ENCODE results near the gene DRC3. TPM values are rescaled to one million over a fixed set of nuclear protein-coding genes. Genes with fewer than 3 reads are reported as not detected.

Gene DRC3
- total RNA-seq, 1 donor from 2014 or later: 0.43 TPM

DNA sequence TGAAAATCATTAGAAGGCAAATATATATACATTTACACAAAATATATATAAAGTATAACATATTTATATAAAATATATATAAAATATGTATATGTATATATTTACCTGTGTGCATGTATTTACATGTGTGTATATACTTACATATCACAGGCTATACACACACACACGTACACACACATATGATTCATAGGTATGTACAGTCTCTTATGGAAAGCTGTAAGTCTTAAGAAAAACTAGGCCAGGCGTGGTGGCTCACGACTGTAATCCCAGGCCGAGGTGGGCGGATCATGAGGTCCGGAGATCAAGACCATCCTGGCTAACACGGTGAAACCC, 15.1 kb upstream of the DRC3 start:
- Histone ChIP-seq H3K4me2 (ENCODE audit: low read length) (peak overlapping the region; percentile 79), H3K4me3 (ENCODE audit: insufficient read depth, low read depth, low read length) (no peak overlapping the region), H4K20me1 (ENCODE audit: insufficient read depth, low read length) (peaks cover 4% of the 10 kb centered on the region), H3K4me1 (ENCODE audit: insufficient read depth, low read length) (peaks cover 27% of the 10 kb centered on the region), H3K9ac (ENCODE audit: low read length) (peak overlapping the region; percentile 40), H3K36me3 (ENCODE audit: insufficient read depth, low read length) (no peaks in the 10 kb centered on the region), H3K27me3 (ENCODE audit: insufficient read depth, low read length) (no peaks in the 10 kb centered on the region), H2AFZ (ENCODE audit: low read depth, low read length) (no peak overlapping the region), H3K9me3 (ENCODE audit: insufficient read depth, low read depth, low read length) (no peaks in the 10 kb centered on the region), H3K27ac (ENCODE audit: low read depth, low read length) (peak overlapping the region; percentile 89), H3K79me2 (ENCODE audit: insufficient read depth, low read length) (peaks cover 71% of the 10 kb centered on the region)
- peaks cover 32% of the 10 kb centered on the region for H3K4me1 Mint-ChIP-seq (ENCODE audit: low read depth, unreplicated experiment)
- peaks cover 4% of the 10 kb centered on the region for H3K9me3 Mint-ChIP-seq (ENCODE audit: unreplicated experiment)
- peaks cover 13% of the 10 kb centered on the region for H3K36me3 Mint-ChIP-seq (ENCODE audit: low read depth, unreplicated experiment)
- TF ChIP-seq EZH2 (IDR thresholded peaks at IDR 0.05; ENCODE audit: insufficient read depth, low read length): no peak
- TF ChIP-seq, protein P1, sequence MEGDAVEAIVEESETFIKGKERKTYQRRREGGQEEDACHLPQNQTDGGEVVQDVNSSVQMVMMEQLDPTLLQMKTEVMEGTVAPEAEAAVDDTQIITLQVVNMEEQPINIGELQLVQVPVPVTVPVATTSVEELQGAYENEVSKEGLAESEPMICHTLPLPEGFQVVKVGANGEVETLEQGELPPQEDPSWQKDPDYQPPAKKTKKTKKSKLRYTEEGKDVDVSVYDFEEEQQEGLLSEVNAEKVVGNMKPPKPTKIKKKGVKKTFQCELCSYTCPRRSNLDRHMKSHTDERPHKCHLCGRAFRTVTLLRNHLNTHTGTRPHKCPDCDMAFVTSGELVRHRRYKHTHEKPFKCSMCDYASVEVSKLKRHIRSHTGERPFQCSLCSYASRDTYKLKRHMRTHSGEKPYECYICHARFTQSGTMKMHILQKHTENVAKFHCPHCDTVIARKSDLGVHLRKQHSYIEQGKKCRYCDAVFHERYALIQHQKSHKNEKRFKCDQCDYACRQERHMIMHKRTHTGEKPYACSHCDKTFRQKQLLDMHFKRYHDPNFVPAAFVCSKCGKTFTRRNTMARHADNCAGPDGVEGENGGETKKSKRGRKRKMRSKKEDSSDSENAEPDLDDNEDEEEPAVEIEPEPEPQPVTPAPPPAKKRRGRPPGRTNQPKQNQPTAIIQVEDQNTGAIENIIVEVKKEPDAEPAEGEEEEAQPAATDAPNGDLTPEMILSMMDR (IDR thresholded peaks at IDR 0.05; ENCODE audit: insufficient read depth, low read depth, low read length): no peak
- peak overlapping the region; percentile 88 for H3K27ac Mint-ChIP-seq (ENCODE audit: unreplicated experiment)
- no peak for DNase-seq (ENCODE audit: low read depth)
- H3K4me3 Mint-ChIP-seq (ENCODE audit: unreplicated experiment): no peak overlapping the region
- no peak for FAIRE-seq
- H3K27me3 Mint-ChIP-seq (ENCODE audit: low read depth, unreplicated experiment): no peaks in the 10 kb centered on the region

DNA sequence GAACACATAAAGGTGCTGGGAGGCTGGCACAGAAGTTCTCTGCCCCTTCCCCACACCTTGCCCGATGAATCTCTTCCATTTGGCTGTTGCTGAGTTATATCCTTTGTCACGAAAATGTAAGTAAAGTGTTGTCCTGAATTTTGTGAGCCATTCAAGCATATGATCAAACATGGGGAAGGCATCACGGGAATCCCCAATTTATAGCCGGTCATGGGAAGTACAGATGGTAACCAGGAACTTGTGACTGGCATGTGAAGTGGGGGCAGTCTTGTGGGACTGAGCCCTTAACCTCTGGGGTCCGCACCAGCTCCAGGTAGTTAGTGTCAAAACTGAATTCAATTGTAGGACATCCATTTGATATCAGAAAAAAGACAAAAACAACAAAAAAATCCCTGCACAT, 13.7 kb upstream of the DRC3 start:
- Mint-ChIP-seq H3K27ac (ENCODE audit: unreplicated experiment) (peak overlapping the region; percentile 88), H3K4me3 (ENCODE audit: unreplicated experiment) (peak overlapping the region; percentile 70), H3K4me1 (ENCODE audit: low read depth, unreplicated experiment) (peaks cover 38% of the 10 kb centered on the region), H3K36me3 (ENCODE audit: low read depth, unreplicated experiment) (peaks cover 13% of the 10 kb centered on the region), H3K27me3 (ENCODE audit: low read depth, unreplicated experiment) (no peaks in the 10 kb centered on the region), H3K9me3 (ENCODE audit: unreplicated experiment) (peaks cover 4% of the 10 kb centered on the region)
- TF ChIP-seq, protein P1 (IDR thresholded peaks at IDR 0.05; ENCODE audit: insufficient read depth, low read depth, low read length): no peak
- no peak for TF ChIP-seq EZH2 (IDR thresholded peaks at IDR 0.05; ENCODE audit: insufficient read depth, low read length)
- H3K4me1 ChIP-seq (ENCODE audit: insufficient read depth, low read length): peaks cover 27% of the 10 kb centered on the region
- DNase-seq (ENCODE audit: low read depth) (no peak), FAIRE-seq (no peak)
- peak overlapping the region; percentile 89 for H3K27ac ChIP-seq (ENCODE audit: low read depth, low read length)
- peaks cover 9% of the 10 kb centered on the region for H4K20me1 ChIP-seq (ENCODE audit: insufficient read depth, low read length)
- no peaks in the 10 kb centered on the region for H3K36me3 ChIP-seq (ENCODE audit: insufficient read depth, low read length)
- H2AFZ ChIP-seq (ENCODE audit: low read depth, low read length): no peak overlapping the region
- H3K79me2 ChIP-seq (ENCODE audit: insufficient read depth, low read length): peaks cover 70% of the 10 kb centered on the region
- H3K9ac ChIP-seq (ENCODE audit: low read length): peak overlapping the region; percentile 74
- H3K9me3 ChIP-seq (ENCODE audit: insufficient read depth, low read depth, low read length): no peaks in the 10 kb centered on the region
- peak overlapping the region; percentile 49 for H3K4me3 ChIP-seq (ENCODE audit: insufficient read depth, low read depth, low read length)
- no peaks in the 10 kb centered on the region for H3K27me3 ChIP-seq (ENCODE audit: insufficient read depth, low read length)
- H3K4me2 ChIP-seq (ENCODE audit: low read length): peak overlapping the region; percentile 79

DNA sequence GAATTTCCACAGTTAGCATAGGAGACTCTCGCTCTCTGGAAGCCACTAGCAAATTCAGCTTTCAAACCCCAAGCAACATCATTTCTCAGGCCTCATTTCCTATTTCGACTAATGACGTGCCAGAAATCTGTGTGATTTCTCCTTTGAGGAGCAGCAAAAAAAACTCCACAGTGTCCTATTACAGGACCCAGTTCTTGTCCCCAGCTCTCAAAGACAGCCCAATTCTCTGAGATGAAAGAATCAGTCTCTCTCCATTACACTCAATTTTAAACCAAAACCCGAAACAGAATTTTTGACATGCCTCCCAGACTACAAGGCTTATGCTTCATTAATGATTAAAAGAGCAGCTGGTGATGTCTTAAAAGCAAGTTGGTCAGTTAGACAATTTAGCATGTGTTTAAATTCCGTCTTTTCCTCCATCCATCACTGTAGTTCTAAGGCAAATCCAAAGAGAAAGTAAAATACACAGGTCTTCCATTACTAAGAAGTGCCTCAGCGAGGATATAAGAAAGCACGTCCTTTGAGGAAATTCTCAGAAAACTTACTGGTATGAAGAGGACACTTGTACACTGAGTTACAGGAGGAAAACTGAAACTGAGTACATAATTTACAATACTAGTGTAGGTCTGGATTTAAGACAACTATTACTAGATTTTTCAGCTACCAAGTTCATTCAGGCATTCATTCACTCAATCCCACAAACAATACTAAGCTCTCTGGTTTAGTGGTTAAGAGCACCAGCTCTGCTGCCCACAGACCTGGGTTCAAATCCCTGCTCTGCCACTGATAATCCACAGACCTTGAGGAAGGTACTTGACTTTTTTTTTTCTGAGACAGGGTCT, 12.9 kb upstream of the DRC3 start:
- Mint-ChIP-seq H3K4me1 (ENCODE audit: low read depth, unreplicated experiment) (peaks cover 38% of the 10 kb centered on the region), H3K9me3 (ENCODE audit: unreplicated experiment) (peaks cover 4% of the 10 kb centered on the region), H3K4me3 (ENCODE audit: unreplicated experiment) (no peak overlapping the region), H3K36me3 (ENCODE audit: low read depth, unreplicated experiment) (peaks cover 13% of the 10 kb centered on the region), H3K27me3 (ENCODE audit: low read depth, unreplicated experiment) (no peaks in the 10 kb centered on the region), H3K27ac (ENCODE audit: unreplicated experiment) (peak overlapping the region; percentile 88)
- Histone ChIP-seq H3K79me2 (ENCODE audit: insufficient read depth, low read length) (peaks cover 73% of the 10 kb centered on the region), H3K9ac (ENCODE audit: low read length) (peak overlapping the region; percentile 74), H3K27me3 (ENCODE audit: insufficient read depth, low read length) (no peaks in the 10 kb centered on the region), H3K4me2 (ENCODE audit: low read length) (peak overlapping the region; percentile 79), H3K9me3 (ENCODE audit: insufficient read depth, low read depth, low read length) (no peaks in the 10 kb centered on the region), H2AFZ (ENCODE audit: low read depth, low read length) (peak overlapping the region; percentile 1), H3K27ac (ENCODE audit: low read depth, low read length) (peak overlapping the region; percentile 89), H3K4me3 (ENCODE audit: insufficient read depth, low read depth, low read length) (peak overlapping the region; percentile 49), H3K4me1 (ENCODE audit: insufficient read depth, low read length) (peaks cover 27% of the 10 kb centered on the region), H4K20me1 (ENCODE audit: insufficient read depth, low read length) (peaks cover 11% of the 10 kb centered on the region), H3K36me3 (ENCODE audit: insufficient read depth, low read length) (no peaks in the 10 kb centered on the region)
- peak; percentile 56 for FAIRE-seq
- peak; percentile 70 for DNase-seq (ENCODE audit: low read depth)
- TF ChIP-seq, protein P1 (IDR thresholded peaks at IDR 0.05; ENCODE audit: insufficient read depth, low read depth, low read length): no peak
